Lower lobe of right lung (tissue), 2 donors: ENCODE data around the gene RASEF. TPM values are rescaled to one million over a fixed set of nuclear protein-coding genes. Genes with fewer than 3 reads are reported as not detected.
"Not testable (repeated sequence)": the region's sequence is repeated elsewhere in the genome, so short reads cannot be mapped to it uniquely, and the experiment has no call there.

Experiments
- ATAC-seq, 2 donors: fragments of 200-7000 bp; cut with Tn5 transposase; one replicate each; pipeline ENCODE4 v1.9.1; 2020 to 2022; ENCODE audit warnings: mild to moderate bottlenecking in 2 of 2, moderate library complexity in 2 of 2
- DNase-seq: peaks from one replicate; pipeline ENCODE4 v3.0.0-alpha.2; 2020
- H3K27ac ChIP-seq: fragments of 200-600 bp; one replicate; pipeline ENCODE4 v1.8.0; 2022
- H3K27me3 ChIP-seq: fragments of 200-600 bp; one replicate; pipeline ENCODE4 v1.8.0; 2022; ENCODE audit warnings: low read depth
- H3K36me3 ChIP-seq: fragments of 200-600 bp; one replicate; pipeline ENCODE4 v1.8.0; 2022; ENCODE audit warnings: mild to moderate bottlenecking
- H3K4me1 ChIP-seq: fragments of 200-600 bp; one replicate; pipeline ENCODE4 v1.8.0; 2022
- H3K4me3 ChIP-seq: fragments of 200-600 bp; one replicate; pipeline ENCODE4 v1.8.0; 2022; ENCODE audit warnings: mild to moderate bottlenecking
- H3K9me3 ChIP-seq: fragments of 200-600 bp; one replicate; pipeline ENCODE4 v1.8.0; 2022
- CTCF ChIP-seq: fragments of 200-600 bp; IDR thresholded peaks from one replicate; pipeline ENCODE4 v1.8.0; 2022; ENCODE audit warnings: antibody characterized with exemption, mild to moderate bottlenecking
- intact Hi-C: fragments of 100-400 bp; cut with DNase I; formaldehyde crosslinking; loops from one replicate; pipeline ENCODE4 v1.11.0; 2022
- total RNA-seq: library from RNA; stranded (reverse); fragmentation: NEBNext Ultra II Directional; extraction: Animal tissue kit (Norgen Biotek cat#: 25700); gene quantifications from one replicate; pipeline ENCODE4 v1.2.1, GENCODE V29; 2021
- donor health status: DM: no; HTN: yes; CAD: no; lungs with severe emphysema.

RASEF gene
- total RNA-seq, 1 donor from 2014 or later, result 11.5 TPM

GRCh38 chr9:82957529-82958379 is 105.2 kb downstream of the RASEF start:
- Histone ChIP-seq H3K36me3 (no peaks in the 10 kb centered on the region), H3K27me3 (no peaks in the 10 kb centered on the region), H3K9me3 (no peaks in the 10 kb centered on the region), H3K27ac (no peak overlapping the region), H3K4me3 (no peak overlapping the region), H3K4me1 (no peaks in the 10 kb centered on the region)
- ATAC-seq, result no peak
- no peak for DNase-seq
- intact Hi-C loops, result no loop called here
- TF ChIP-seq CTCF, result no peak

- Histone ChIP-seq H3K27ac (no peak overlapping the region), H3K27me3 (no peaks in the 10 kb centered on the region), H3K36me3 (no peaks in the 10 kb centered on the region), H3K4me1 (no peaks in the 10 kb centered on the region), H3K4me3 (no peak overlapping the region), H3K9me3 (no peaks in the 10 kb centered on the region)
- no peak for DNase-seq
- intact Hi-C loops, result no loop called here
- no peak for ATAC-seq
- TF ChIP-seq CTCF, result no peak
These were observed 113.7 kb downstream of the RASEF start for GRCh38 chr9:82949203-82949602.

GRCh38 chr9:82940376-82940775 is 122.6 kb downstream of the RASEF start:
- Histone ChIP-seq H3K9me3 (no peaks in the 10 kb centered on the region), H3K4me1 (no peaks in the 10 kb centered on the region), H3K27me3 (no peaks in the 10 kb centered on the region), H3K27ac (no peak overlapping the region), H3K36me3 (no peaks in the 10 kb centered on the region), H3K4me3 (no peak overlapping the region)
- DNase-seq (no peak), ATAC-seq (no peak)
- TF ChIP-seq CTCF, result no peak
- intact Hi-C loops, result no loop called here

GRCh38 chr9:82939451-82939850 is 123.5 kb downstream of the RASEF start:
- no peak for DNase-seq
- intact Hi-C loops, result no loop called here
- peak; percentile 88 to 89 for ATAC-seq

GRCh38 chr9:82938426-82939218 is 124.3 kb downstream of the RASEF start:
- Histone ChIP-seq H3K27me3 (no peaks in the 10 kb centered on the region), H3K36me3 (no peaks in the 10 kb centered on the region), H3K4me3 (no peak overlapping the region), H3K4me1 (no peaks in the 10 kb centered on the region), H3K9me3 (no peaks in the 10 kb centered on the region), H3K27ac (no peak overlapping the region)
- ATAC-seq (no peak), DNase-seq (no peak)
- intact Hi-C loops, result no loop called here
- no peak for TF ChIP-seq CTCF

More at GRCh38 chr9:82939451-82939850, 123.5 kb downstream of the RASEF start:
- no peak overlapping the region for H3K4me3 ChIP-seq
- H3K27ac ChIP-seq, result no peak overlapping the region
- TF ChIP-seq CTCF, result no peak
- H3K4me1 ChIP-seq, result no peaks in the 10 kb centered on the region
- H3K9me3 ChIP-seq, result no peaks in the 10 kb centered on the region
- H3K27me3 ChIP-seq, result no peaks in the 10 kb centered on the region
- no peaks in the 10 kb centered on the region for H3K36me3 ChIP-seq

- H3K4me3 ChIP-seq, ATAC-seq, intact Hi-C loops, H3K27ac ChIP-seq, H3K27me3 ChIP-seq, H3K36me3 ChIP-seq, H3K4me1 ChIP-seq, H3K9me3 ChIP-seq, DNase-seq: not testable (repeated sequence)
These were observed 126.4 kb downstream of the RASEF start for GRCh38 chr9:82936561-82936960.
